HepG2 (cell line): ENCODE measurements around the gene MAPK11. TPM values are rescaled to one million over a fixed set of nuclear protein-coding genes. Genes with fewer than 3 reads are reported as not detected.

Experiments
- AGO2 ChIP-seq: fragments of 200-400 bp; formaldehyde crosslinking; optimal IDR thresholded peaks from 2 replicates; pipeline ENCODE3; 2017; ENCODE audit warnings: mild to moderate bottlenecking, low read depth, low read length, moderate library complexity
- AKAP8 ChIP-seq: sonication (generic); formaldehyde crosslinking; IDR thresholded peaks from 2 replicates; pipeline ENCODE4 v1.5.1; 2020; ENCODE audit warnings: mild to moderate bottlenecking, missing genetic modification reagents
- CBX2 ChIP-seq, 2 experiments: fragments of 200-600 bp in 1 of 2; sonication (generic); formaldehyde crosslinking in 1 of 2; IDR thresholded peaks; 2 replicates each; pipeline versions ENCODE4 v1.7.0 to v1.8.1; 2018 to 2022; ENCODE audit warnings: low read depth in 2 of 2, low read length in 1 of 2, mild to moderate bottlenecking in 1 of 2, missing genetic modification reagents in 1 of 2
- HDAC1 ChIP-seq: sonication (generic); formaldehyde crosslinking; IDR thresholded peaks from 2 replicates; pipeline ENCODE4 v1.5.1; 2020; ENCODE audit warnings: mild to moderate bottlenecking, missing genetic modification reagents
- HMG20B ChIP-seq: conservative IDR thresholded peaks from 2 replicates; pipeline ENCODE4 v1.6.1; 2016; ENCODE audit warnings: missing genetic modification reagents, missing compliant biosample characterization
- SALL1 ChIP-seq: sonication (generic); formaldehyde crosslinking; IDR thresholded peaks from 2 replicates; pipeline ENCODE4 v1.8.0; 2022; ENCODE audit warnings: mild to moderate bottlenecking, missing genetic modification reagents
- SNAI1 ChIP-seq: sonication (generic); formaldehyde crosslinking; IDR thresholded peaks from 2 replicates; pipeline ENCODE4 v1.5.0; 2020; ENCODE audit warnings: mild to moderate bottlenecking, missing genetic modification reagents, borderline replicate concordance
- SP1 ChIP-seq, 2 experiments: fragments of 450-650 bp in 1 of 2; sonication (generic) in 1 of 2; formaldehyde crosslinking in 1 of 2; IDR thresholded peaks; 2 replicates each; pipeline versions ENCODE4 v1.4.0 to v1.6.1; 2016 to 2020; ENCODE audit warnings: missing genetic modification reagents in 1 of 2
- SP4 ChIP-seq: sonication (generic); formaldehyde crosslinking; IDR thresholded peaks from 2 replicates; pipeline ENCODE4 v1.8.1; 2023; ENCODE audit warnings: mild to moderate bottlenecking, missing genetic modification reagents
- TAF15 ChIP-seq: fragments of 200-400 bp; formaldehyde crosslinking; IDR thresholded peaks from one replicate; pipeline ENCODE4 v1.6.1; 2018; ENCODE audit warnings: mild to moderate bottlenecking, low read depth, low read length; ENCODE audit not compliant: poor library complexity, severe bottlenecking
- TARDBP ChIP-seq: sonication (generic); formaldehyde crosslinking; IDR thresholded peaks from 2 replicates; pipeline ENCODE4 v1.8.0; 2022; ENCODE audit warnings: mild to moderate bottlenecking, missing genetic modification reagents
- THAP7 ChIP-seq: sonication (generic); formaldehyde crosslinking; IDR thresholded peaks from 2 replicates; pipeline ENCODE4 v1.8.1; 2023; ENCODE audit warnings: mild to moderate bottlenecking, missing genetic modification reagents
- UBTF ChIP-seq: sonication (generic); formaldehyde crosslinking; IDR thresholded peaks from 2 replicates; pipeline ENCODE4 v1.4.0; 2020; ENCODE audit warnings: mild to moderate bottlenecking, missing genetic modification reagents
- ZBTB10 ChIP-seq: sonication (generic); formaldehyde crosslinking; IDR thresholded peaks from 2 replicates; pipeline ENCODE4 v1.4.0; 2020; ENCODE audit warnings: missing genetic modification reagents, borderline replicate concordance
- ZMYM2 ChIP-seq: sonication (generic); formaldehyde crosslinking; IDR thresholded peaks from 2 replicates; pipeline ENCODE4 v1.8.0; 2022; ENCODE audit warnings: mild to moderate bottlenecking, missing genetic modification reagents
- ZNF589 ChIP-seq: sonication (generic); formaldehyde crosslinking; conservative IDR thresholded peaks from 2 replicates; pipeline ENCODE4 v1.8.0; 2022; ENCODE audit warnings: mild to moderate bottlenecking, moderate library complexity, missing genetic modification reagents
- ZNF605 ChIP-seq: sonication (generic); formaldehyde crosslinking; IDR thresholded peaks from 2 replicates; pipeline ENCODE4 v1.8.0; 2022; ENCODE audit warnings: mild to moderate bottlenecking, missing genetic modification reagents
- ZNF775 ChIP-seq: sonication (generic); formaldehyde crosslinking; IDR thresholded peaks from 2 replicates; pipeline ENCODE4 v1.4.0; 2020; ENCODE audit warnings: missing genetic modification reagents, mild to moderate bottlenecking, moderate library complexity, borderline replicate concordance
- ZNF784 ChIP-seq: sonication (generic); formaldehyde crosslinking; IDR thresholded peaks from 2 replicates; pipeline ENCODE4 v1.5.1; 2020; ENCODE audit warnings: missing genetic modification reagents, mild to moderate bottlenecking, borderline replicate concordance
- ZNF83 ChIP-seq: sonication (generic); formaldehyde crosslinking; IDR thresholded peaks from 2 replicates; pipeline ENCODE4 v1.4.0; 2020; ENCODE audit warnings: missing genetic modification reagents, mild to moderate bottlenecking, borderline replicate concordance
- ZNF879 ChIP-seq: sonication (generic); formaldehyde crosslinking; IDR thresholded peaks from 2 replicates; pipeline ENCODE4 v1.8.1; 2023; ENCODE audit warnings: missing genetic modification reagents
- ZSCAN25 ChIP-seq: sonication (generic); formaldehyde crosslinking; IDR thresholded peaks from 2 replicates; pipeline ENCODE4 v1.8.0; 2022; ENCODE audit warnings: mild to moderate bottlenecking, missing genetic modification reagents
- polyA plus RNA-seq, 8 experiments: library from polyadenylated mRNA; depleted of rRNA in 3 of 8; stranded (reverse) in 7 of 8; unstranded in 1 of 8; fragments of >200 nt; fragmentation: Illumina TruSeq in 4 of 8; extraction: Trizol in 4 of 8; gene quantifications; 2 replicates each; pipeline versions ENCODE4 v1.2.1 to v1.2.3, GENCODE V29; 2011 to 2016; ENCODE audit warnings: low read depth in 4 of 8, missing spikeins in 1 of 8, mixed read lengths in 1 of 8; ENCODE audit not compliant: insufficient read depth in 1 of 8
- total RNA-seq, 5 experiments: library from RNA; depleted of rRNA; stranded (reverse); fragments of >200 nt; fragmentation: Illumina TruSeq; extraction: Trizol; gene quantifications; 2 replicates each; pipeline ENCODE4 v1.2.3, GENCODE V29; 2016; ENCODE audit warnings: low read depth in 1 of 5

Gene MAPK11
- total and polyA plus RNA-seq, 2 of the 13 experiments (the other 11 are each of a cell fraction or from before 2014, with no cell fraction given), result 0.15 to 0.17 TPM

DNA sequence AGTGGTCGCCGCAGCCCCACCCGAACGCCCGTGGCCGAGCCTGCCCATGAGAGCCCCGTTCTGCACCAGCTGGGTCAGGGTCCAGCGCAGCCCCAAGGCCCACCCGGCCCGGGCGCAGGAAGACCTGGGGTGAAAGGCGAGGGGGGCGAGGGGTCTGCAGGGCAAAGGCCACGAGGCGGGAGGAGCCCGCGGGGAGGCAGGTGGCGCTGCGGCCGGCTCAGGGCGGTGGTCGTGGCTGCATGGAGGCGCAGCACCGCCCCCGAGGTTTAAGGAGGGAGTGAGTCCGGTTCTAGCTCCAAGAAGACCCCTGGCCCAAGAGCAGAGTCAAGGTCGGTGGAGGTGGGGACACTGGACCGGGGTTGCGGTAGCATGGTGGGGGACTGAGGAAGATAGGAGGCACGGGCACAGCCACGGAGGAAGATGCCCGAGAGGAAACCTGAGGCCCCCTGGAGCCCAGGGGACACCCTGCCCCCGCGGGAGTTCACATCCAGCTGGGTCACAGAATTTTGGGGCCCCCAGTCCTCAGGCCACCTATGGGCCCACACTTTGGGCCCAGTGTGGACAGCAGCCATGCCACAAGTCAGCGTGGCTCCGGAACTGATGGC lies 18.6 kb downstream of the MAPK11 start (continued):
- TF ChIP-seq THAP7 (CRISPR knock-in tag) (0 out of 2 replicates have a peak, but pooled peaks have one; percentile 36), SP1 (IDR thresholded peaks at IDR 0.05) (no peak), SP1 (CRISPR knock-in tag; IDR thresholded peaks at IDR 0.05) (0 out of 2 replicates have a peak, but pooled peaks have one; percentile 9), ZSCAN25 (CRISPR knock-in tag) (0 out of 2 replicates have a peak, but pooled peaks have one; percentile 13), UBTF (peak; percentile 26; the same call in 1 of the 2 replicates), ZNF589 (CRISPR knock-in tag) (0 out of 2 replicates have a peak, but pooled peaks have one; percentile 5), HMG20B (no peak), ZNF605 (CRISPR knock-in tag) (peak; percentile 51; the same call in 1 of the 2 replicates), ZNF83 (CRISPR knock-in tag) (peak; percentile 58; the same call in 1 of the 2 replicates), TAF15 (peak; percentile 19), SNAI1 (CRISPR knock-in tag) (peak; percentile 27; the same call in 1 of the 2 replicates), ZNF775 (CRISPR knock-in tag) (no peak), ZBTB10 (CRISPR knock-in tag) (no peak), ZMYM2 (CRISPR knock-in tag) (0 out of 2 replicates have a peak, but pooled peaks have one; percentile 18), AKAP8 (CRISPR knock-in tag) (peak; percentile 82; the same call in 1 of the 2 replicates), CBX2 (IDR thresholded peaks at IDR 0.05; ENCODE audit: low read depth, low read length) (no peak), CBX2 (CRISPR knock-in tag; IDR thresholded peaks at IDR 0.05; ENCODE audit: low read depth) (0 out of 2 replicates have a peak, but pooled peaks have one; percentile 18), TARDBP (CRISPR knock-in tag) (0 out of 2 replicates have a peak, but pooled peaks have one; percentile 20), SP4 (CRISPR knock-in tag) (peak; percentile 13; the same call in 1 of the 2 replicates), AGO2 (peak; percentile 48), HDAC1 (CRISPR knock-in tag) (peak; percentile 4; the same call in 1 of the 2 replicates), ZNF784 (CRISPR knock-in tag) (0 out of 2 replicates have a peak, but pooled peaks have one; percentile 10), SALL1 (CRISPR knock-in tag) (peak; percentile 21; the same call in 1 of the 2 replicates), ZNF879 (CRISPR knock-in tag) (no peak)
